Osteocyte (in vitro differentiated cells): ENCODE data around the gene TALDO1. TPM values are rescaled to one million over a fixed set of nuclear protein-coding genes. Genes with fewer than 3 reads are reported as not detected.

Source experiments
- DNase-seq: peaks from one replicate; pipeline ENCODE4 v3.0.0; 2021; ENCODE audit warnings: mixed read lengths; ENCODE audit not compliant: unreplicated experiment; ENCODE audit errors: extremely low spot score
- H3K27ac Mint-ChIP-seq: one replicate; pipeline ENCODE4 v1.8.0; 2021; ENCODE audit warnings: mild to moderate bottlenecking, mixed read lengths; ENCODE audit not compliant: unreplicated experiment
- H3K27me3 Mint-ChIP-seq: one replicate; pipeline ENCODE4 v1.8.0; 2021; ENCODE audit warnings: mixed read lengths; ENCODE audit not compliant: unreplicated experiment
- H3K36me3 Mint-ChIP-seq: one replicate; pipeline ENCODE4 v1.8.0; 2021; ENCODE audit warnings: mixed read lengths; ENCODE audit not compliant: unreplicated experiment
- H3K4me1 Mint-ChIP-seq: one replicate; pipeline ENCODE4 v1.8.0; 2021; ENCODE audit warnings: mixed read lengths; ENCODE audit not compliant: unreplicated experiment
- H3K4me3 Mint-ChIP-seq: one replicate; pipeline ENCODE4 v1.8.0; 2021; ENCODE audit warnings: mild to moderate bottlenecking, moderate library complexity, mixed read lengths; ENCODE audit not compliant: unreplicated experiment
- H3K9me3 Mint-ChIP-seq: one replicate; pipeline ENCODE4 v1.8.0; 2021; ENCODE audit warnings: mixed read lengths; ENCODE audit not compliant: unreplicated experiment
- total RNA-seq: library from RNA; stranded (reverse); gene quantifications from 2 replicates; pipeline ENCODE4 v1.2.1, GENCODE V29; 2021
- TF ChIP-seq, protein P1 (sequence below): fragments of 200-600 bp; sonication (generic); IDR thresholded peaks from 2 replicates; pipeline ENCODE4 v1.5.0; 2021; ENCODE audit warnings: antibody characterized with exemption, mild to moderate bottlenecking, moderate library complexity

The TALDO1 gene
- total RNA-seq, 1 donor from 2014 or later, result 171 TPM

DNA sequence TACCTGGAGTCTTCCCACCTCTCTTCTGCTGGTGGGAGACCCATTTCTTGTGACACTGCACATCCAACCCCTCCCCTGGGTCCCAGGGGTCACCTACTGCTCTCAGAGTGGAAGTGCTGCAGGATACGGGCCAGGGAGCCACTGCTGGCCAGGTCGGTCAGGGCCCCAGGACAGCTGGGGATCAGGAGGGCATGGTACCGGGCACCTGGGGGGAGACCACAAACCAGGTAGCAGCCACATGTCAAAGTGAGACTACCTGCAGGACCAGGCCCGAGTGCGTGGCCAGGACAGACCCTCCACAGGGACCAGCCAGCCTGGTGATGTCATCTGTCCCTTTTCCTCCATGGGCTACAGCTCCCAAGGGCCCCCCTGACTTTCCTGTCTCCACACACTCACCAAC, 26.2 kb downstream of the TALDO1 start:
- Mint-ChIP-seq H3K4me1 (peaks cover 23% of the 10 kb centered on the region), H3K27ac (no peak overlapping the region), H3K36me3 (no peaks in the 10 kb centered on the region), H3K9me3 (no peaks in the 10 kb centered on the region), H3K27me3 (no peaks in the 10 kb centered on the region), H3K4me3 (no peak overlapping the region)
- DNase-seq, result no peak
- TF ChIP-seq, protein P1, sequence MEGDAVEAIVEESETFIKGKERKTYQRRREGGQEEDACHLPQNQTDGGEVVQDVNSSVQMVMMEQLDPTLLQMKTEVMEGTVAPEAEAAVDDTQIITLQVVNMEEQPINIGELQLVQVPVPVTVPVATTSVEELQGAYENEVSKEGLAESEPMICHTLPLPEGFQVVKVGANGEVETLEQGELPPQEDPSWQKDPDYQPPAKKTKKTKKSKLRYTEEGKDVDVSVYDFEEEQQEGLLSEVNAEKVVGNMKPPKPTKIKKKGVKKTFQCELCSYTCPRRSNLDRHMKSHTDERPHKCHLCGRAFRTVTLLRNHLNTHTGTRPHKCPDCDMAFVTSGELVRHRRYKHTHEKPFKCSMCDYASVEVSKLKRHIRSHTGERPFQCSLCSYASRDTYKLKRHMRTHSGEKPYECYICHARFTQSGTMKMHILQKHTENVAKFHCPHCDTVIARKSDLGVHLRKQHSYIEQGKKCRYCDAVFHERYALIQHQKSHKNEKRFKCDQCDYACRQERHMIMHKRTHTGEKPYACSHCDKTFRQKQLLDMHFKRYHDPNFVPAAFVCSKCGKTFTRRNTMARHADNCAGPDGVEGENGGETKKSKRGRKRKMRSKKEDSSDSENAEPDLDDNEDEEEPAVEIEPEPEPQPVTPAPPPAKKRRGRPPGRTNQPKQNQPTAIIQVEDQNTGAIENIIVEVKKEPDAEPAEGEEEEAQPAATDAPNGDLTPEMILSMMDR, result no peak

DNA sequence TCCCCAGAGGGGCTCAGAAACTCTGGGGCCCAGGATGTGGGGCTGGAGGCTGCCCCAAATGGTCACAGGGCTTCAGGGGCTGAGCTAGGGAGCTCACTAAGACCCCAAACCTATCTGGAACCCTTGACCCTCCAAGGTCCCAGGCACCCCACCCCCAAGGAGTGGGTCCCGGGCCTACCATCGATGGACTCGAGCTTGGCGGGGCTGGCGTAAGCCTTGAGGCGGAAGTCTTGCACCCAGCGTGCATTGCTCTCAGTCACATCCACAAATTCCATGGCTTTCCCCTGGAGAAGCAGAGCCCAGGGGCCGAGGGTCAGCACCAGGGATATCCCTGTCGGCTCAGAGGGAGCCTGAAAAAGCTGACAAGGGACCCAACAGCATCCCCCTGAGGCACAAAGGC, 26.6 kb downstream of the TALDO1 start:
- TF ChIP-seq, protein P1, result no peak
- no peak overlapping the region for H3K27ac Mint-ChIP-seq
- no peaks in the 10 kb centered on the region for H3K36me3 Mint-ChIP-seq
- peaks cover 23% of the 10 kb centered on the region for H3K4me1 Mint-ChIP-seq
- H3K27me3 Mint-ChIP-seq, result no peaks in the 10 kb centered on the region
- no peak for DNase-seq
- no peak overlapping the region for H3K4me3 Mint-ChIP-seq
- no peaks in the 10 kb centered on the region for H3K9me3 Mint-ChIP-seq

DNA sequence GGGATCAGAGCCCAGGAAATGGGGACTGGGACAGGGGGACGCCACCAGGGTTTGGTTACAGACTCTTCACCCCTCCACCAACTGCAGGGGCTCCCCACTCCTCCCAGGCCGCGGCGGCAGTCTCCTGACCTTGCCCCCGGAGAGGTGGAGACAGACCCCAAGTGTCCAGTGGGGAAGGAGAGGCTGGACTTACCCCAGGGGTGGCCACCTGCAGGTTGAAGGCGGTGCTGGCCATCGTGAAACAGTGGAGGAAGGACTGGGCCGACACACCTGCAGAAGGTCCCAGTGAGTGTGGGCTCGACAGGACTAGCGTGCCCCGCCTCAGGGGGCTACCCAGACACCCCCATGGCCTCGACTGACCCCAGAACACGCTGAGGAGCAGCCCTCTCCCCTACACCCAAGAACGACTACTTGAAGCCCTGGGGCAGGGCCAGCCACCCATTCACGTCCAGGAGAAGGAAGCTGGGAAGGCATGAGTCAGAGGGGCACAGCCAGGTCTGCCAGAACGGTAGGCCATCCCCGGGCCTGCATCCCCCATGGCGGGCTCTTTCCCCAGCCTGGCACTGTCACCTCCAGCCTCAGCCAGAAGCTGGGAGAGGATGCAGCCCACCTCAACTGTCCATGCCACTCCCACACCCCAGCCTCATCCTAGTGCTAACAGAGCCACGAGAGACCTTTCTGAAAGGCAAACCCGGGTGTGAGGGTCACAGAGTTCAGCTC, 27.8 kb downstream of the TALDO1 start:
- Mint-ChIP-seq H3K27ac (peak overlapping the region; percentile 88), H3K9me3 (no peaks in the 10 kb centered on the region), H3K4me3 (peak overlapping the region; percentile 86), H3K27me3 (no peaks in the 10 kb centered on the region), H3K4me1 (peaks cover 23% of the 10 kb centered on the region), H3K36me3 (no peaks in the 10 kb centered on the region)
- TF ChIP-seq, protein P1, result no peak
- DNase-seq, result no peak

DNA sequence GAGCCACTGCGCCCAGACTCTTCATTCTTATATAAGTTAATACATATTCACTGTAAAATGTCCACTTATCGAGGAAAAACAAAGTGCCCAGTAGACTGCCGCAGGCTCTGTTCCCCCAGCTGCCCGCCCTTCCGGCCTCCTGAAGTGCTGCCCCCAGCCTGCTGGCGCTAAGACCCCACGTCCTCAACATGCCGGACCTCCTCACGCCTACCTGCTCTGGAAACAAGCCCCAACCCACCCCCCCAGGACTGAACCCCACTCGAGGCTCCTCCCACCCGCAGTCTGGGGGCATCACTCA, 28.9 kb downstream of the TALDO1 start:
- H3K4me1 Mint-ChIP-seq, result peaks cover 23% of the 10 kb centered on the region
- H3K9me3 Mint-ChIP-seq, result no peaks in the 10 kb centered on the region
- H3K36me3 Mint-ChIP-seq, result no peaks in the 10 kb centered on the region
- peak overlapping the region; percentile 88 for H3K27ac Mint-ChIP-seq
- TF ChIP-seq, protein P1, result no peak
- peak overlapping the region; percentile 86 for H3K4me3 Mint-ChIP-seq
- H3K27me3 Mint-ChIP-seq, result no peaks in the 10 kb centered on the region
- DNase-seq, result no peak

DNA sequence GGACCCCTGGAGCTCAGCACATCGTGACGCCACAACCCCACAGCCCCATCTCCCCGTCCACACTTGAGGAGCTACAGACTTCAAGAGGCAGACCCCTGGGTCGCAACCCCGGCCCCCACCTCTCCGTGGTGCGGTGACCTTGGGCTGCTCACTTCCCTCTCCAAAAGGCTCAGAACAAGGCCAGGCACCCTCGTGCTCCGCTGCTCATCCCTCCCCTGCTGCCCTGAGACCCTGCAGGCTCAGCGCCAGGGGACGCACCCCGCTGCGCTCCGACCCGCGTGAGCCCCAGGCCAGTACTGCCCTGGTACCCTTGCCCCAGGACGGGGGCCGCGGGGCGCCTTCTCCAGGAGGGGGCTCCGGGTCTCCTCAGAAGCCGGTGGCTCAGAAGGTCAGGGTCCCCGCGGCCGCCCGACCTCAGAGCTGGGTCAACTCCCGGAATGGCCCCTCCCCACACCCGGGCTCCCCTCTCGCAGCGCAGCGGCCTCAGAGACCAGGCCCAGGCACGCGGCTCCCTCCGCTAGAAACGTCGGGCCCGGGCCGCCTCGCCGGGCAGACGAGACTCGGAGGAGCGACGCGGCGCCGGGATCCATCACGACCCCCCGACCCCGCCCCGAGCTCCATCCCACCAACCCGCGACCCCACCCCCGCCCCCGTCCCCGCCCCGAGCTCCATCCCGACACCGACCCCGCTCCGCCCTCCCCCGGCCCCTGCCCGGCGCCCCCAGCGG, 29.5 kb downstream of the TALDO1 start:
- H3K4me3 Mint-ChIP-seq, result peak overlapping the region; percentile 86
- peaks cover 23% of the 10 kb centered on the region for H3K4me1 Mint-ChIP-seq
- H3K27ac Mint-ChIP-seq, result peak overlapping the region; percentile 88
- TF ChIP-seq, protein P1, result no peak
- no peaks in the 10 kb centered on the region for H3K36me3 Mint-ChIP-seq
- no peaks in the 10 kb centered on the region for H3K27me3 Mint-ChIP-seq
- no peaks in the 10 kb centered on the region for H3K9me3 Mint-ChIP-seq
- no peak for DNase-seq
